Neural cell (in vitro differentiated cells): ENCODE data around the gene WNT3A. TPM values are rescaled to one million over a fixed set of nuclear protein-coding genes. Genes with fewer than 3 reads are reported as not detected.

ENCODE experiments used
- H2AFZ ChIP-seq: fragments of 200-600, 300-800 bp; sonication (generic), shearing (Covaris generic); 2 replicates; pipeline ENCODE4 v1.6.0; 2014; ENCODE audit warnings: low read depth, mild to moderate bottlenecking, antibody characterized with exemption, low read length, moderate library complexity
- H3F3A ChIP-seq: fragments of 200-600 bp; shearing (Covaris generic); 2 replicates; pipeline ENCODE4 v1.6.1; 2016; ENCODE audit warnings: mild to moderate bottlenecking, moderate library complexity, mixed read lengths, antibody characterized with exemption, low read length; ENCODE audit not compliant: insufficient read depth, poor library complexity, severe bottlenecking
- H3K27ac ChIP-seq: fragments of 200-600, 300-800 bp; sonication (generic), shearing (Covaris generic); 2 replicates; pipeline ENCODE4 v1.5.1; 2014; ENCODE audit warnings: mild to moderate bottlenecking, low read length, moderate library complexity
- H3K27me3 ChIP-seq: fragments of 300-800, 200-600 bp; sonication (generic), shearing (Covaris generic); 2 replicates; pipeline ENCODE4 v1.6.0; 2014; ENCODE audit warnings: mild to moderate bottlenecking, low read depth, low read length, moderate library complexity; ENCODE audit not compliant: insufficient read depth
- H3K36me3 ChIP-seq: fragments of 300-800, 200-600 bp; sonication (generic), shearing (Covaris generic); 2 replicates; pipeline ENCODE4 v1.5.1; 2014; ENCODE audit warnings: mild to moderate bottlenecking, antibody characterized with exemption, low read length, moderate library complexity; ENCODE audit not compliant: insufficient read depth
- H3K4me2 ChIP-seq: fragments of 300-800, 200-600 bp; sonication (generic), shearing (Covaris generic); 2 replicates; pipeline ENCODE4 v1.6.0; 2014; ENCODE audit warnings: mild to moderate bottlenecking, low read length
- H3K4me3 ChIP-seq: fragments of 300-800, 200-600 bp; sonication (generic), shearing (Covaris generic); 2 replicates; pipeline ENCODE4 v1.5.1; 2014; ENCODE audit warnings: mild to moderate bottlenecking, low read length, moderate library complexity
- H3K79me2 ChIP-seq: fragments of 200-600 bp; shearing (Covaris generic); replicated peaks from 2 replicates; pipeline ENCODE4 v1.6.0; 2014; ENCODE audit warnings: mild to moderate bottlenecking, low read length, moderate library complexity; ENCODE audit not compliant: insufficient read depth
- H3K9ac ChIP-seq: fragments of 300-800, 200-600 bp; sonication (generic), shearing (Covaris generic); 2 replicates; pipeline ENCODE4 v1.6.1; 2016; ENCODE audit warnings: mild to moderate bottlenecking, low read length, mixed read lengths
- H3K9me2 ChIP-seq: fragments of 200-600 bp; shearing (Covaris generic); 2 replicates; pipeline ENCODE4 v1.6.1; 2016; ENCODE audit warnings: mild to moderate bottlenecking, low read length, mixed read lengths; ENCODE audit not compliant: insufficient read depth
- H3K9me3 ChIP-seq: fragments of 200-600, 300-800 bp; sonication (generic), shearing (Covaris generic); 2 replicates; pipeline ENCODE4 v1.6.1; 2016; ENCODE audit warnings: mild to moderate bottlenecking, mixed run types, low read length, moderate library complexity, mixed read lengths
- H4K20me1 ChIP-seq: fragments of 200-600 bp; shearing (Covaris generic); 2 replicates; pipeline ENCODE4 v1.6.1; 2016; ENCODE audit warnings: mild to moderate bottlenecking, mixed run types; ENCODE audit not compliant: insufficient read depth
- CTCF ChIP-seq: fragments of 450-650 bp; IDR thresholded peaks from 2 replicates; pipeline ENCODE4 v1.5.1; 2014; ENCODE audit warnings: antibody characterized with exemption, mild to moderate bottlenecking, moderate library complexity; ENCODE audit not compliant: poor library complexity, severe bottlenecking
- EP300 ChIP-seq: fragments of 450-650 bp; conservative IDR thresholded peaks from 2 replicates; pipeline ENCODE4 v1.6.1; 2014; ENCODE audit warnings: antibody characterized with exemption, mild to moderate bottlenecking, moderate library complexity; ENCODE audit not compliant: poor library complexity, severe bottlenecking
- EZH2 ChIP-seq: fragments of 200-600, 300-800 bp; shearing (Covaris generic), sonication (generic); IDR thresholded peaks from 2 replicates; pipeline ENCODE4 v1.6.1; 2014; ENCODE audit warnings: antibody characterized with exemption, low read length, borderline replicate concordance, mild to moderate bottlenecking; ENCODE audit not compliant: insufficient read depth, poor library complexity, severe bottlenecking
- MXI1 ChIP-seq: fragments of 450-650 bp; conservative IDR thresholded peaks from 2 replicates; pipeline ENCODE4 v1.6.1; 2014; ENCODE audit warnings: antibody characterized with exemption, mild to moderate bottlenecking; ENCODE audit not compliant: poor library complexity, severe bottlenecking
- POLR2AphosphoS5 ChIP-seq: IDR thresholded peaks from 2 replicates; pipeline ENCODE4 v1.6.1; 2012
- RAD21 ChIP-seq: fragments of 450-650 bp; conservative IDR thresholded peaks from 2 replicates; pipeline ENCODE4 v1.6.1; 2014; ENCODE audit warnings: antibody characterized with exemption, mild to moderate bottlenecking, moderate library complexity
- REST ChIP-seq: IDR thresholded peaks from 2 replicates; pipeline ENCODE4 v1.6.1; 2012; ENCODE audit warnings: borderline replicate concordance
- SMC3 ChIP-seq: fragments of 450-650 bp; conservative IDR thresholded peaks from 2 replicates; pipeline ENCODE4 v1.6.1; 2014; ENCODE audit warnings: antibody characterized with exemption, mild to moderate bottlenecking, moderate library complexity; ENCODE audit not compliant: poor library complexity
- TAF1 ChIP-seq: IDR thresholded peaks from 2 replicates; pipeline ENCODE4 v1.6.1; 2012; ENCODE audit warnings: low read depth
- polyA plus RNA-seq: library from polyadenylated mRNA; depleted of rRNA; stranded (reverse); fragments of >200 nt; gene quantifications from 2 replicates; pipeline ENCODE4 v1.2.3, GENCODE V29; 2014

Gene WNT3A
- polyA plus RNA-seq, 1 donor from 2014 or later, result 0.14 TPM

DNA sequence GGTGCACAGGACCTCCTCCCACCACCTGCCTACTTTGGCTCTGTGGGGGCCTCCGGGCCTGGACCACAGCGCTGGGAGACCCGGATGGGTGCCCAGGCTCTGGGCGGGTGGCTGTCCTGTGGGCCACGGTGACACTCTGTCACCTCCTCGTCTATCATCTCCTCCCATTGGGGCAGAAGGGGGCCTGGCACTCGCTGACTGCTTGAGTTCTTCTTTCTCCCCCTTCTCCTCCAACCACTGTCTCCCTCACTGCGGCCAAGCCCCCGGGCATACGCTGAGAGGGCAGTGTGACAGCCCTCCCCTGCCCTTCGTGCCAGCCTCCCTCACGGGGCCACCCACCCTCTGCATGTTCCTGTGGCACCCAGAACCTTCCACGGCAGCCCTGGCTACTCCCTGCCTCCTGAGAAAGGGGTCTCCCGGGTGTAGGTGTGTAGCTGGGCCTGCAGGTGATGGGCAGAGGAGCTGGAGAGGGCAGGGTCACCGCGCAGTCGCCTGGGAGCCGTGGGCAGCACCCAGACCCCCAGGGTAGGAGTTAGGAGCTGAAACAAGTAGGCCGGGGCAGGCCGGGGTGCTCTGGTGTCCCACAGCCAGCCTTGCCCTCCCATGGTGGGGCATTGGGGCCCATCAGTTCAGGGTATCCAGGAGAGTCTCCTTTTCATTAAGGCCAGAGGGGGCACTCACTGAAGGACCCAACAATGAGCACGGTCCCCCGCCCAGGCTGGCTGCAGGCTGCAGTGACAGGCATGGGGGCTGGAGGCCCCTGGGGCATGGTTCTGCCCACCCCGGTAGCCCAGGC is 66.5 kb downstream of the WNT3A start:
- no peaks in the 10 kb centered on the region for H3K36me3 ChIP-seq
- TF ChIP-seq POLR2AphosphoS5, result no peak
- TF ChIP-seq MXI1, result no peak
- no peak for TF ChIP-seq EP300
- TF ChIP-seq RAD21, result no peak
- no peak for TF ChIP-seq REST
- TF ChIP-seq CTCF, result no peak
- TF ChIP-seq TAF1, result no peak
- TF ChIP-seq EZH2, result no peak
- TF ChIP-seq SMC3, result no peak
- H2AFZ ChIP-seq, result no peak overlapping the region
- H3K4me2 ChIP-seq, result no peak overlapping the region
- H3K9ac ChIP-seq, result no peak overlapping the region
- no peaks in the 10 kb centered on the region for H3K9me3 ChIP-seq
- no peak overlapping the region for H3K27ac ChIP-seq
- H3F3A ChIP-seq, result no peaks in the 10 kb centered on the region
- peaks cover 34% of the 10 kb centered on the region for H3K27me3 ChIP-seq
- H3K79me2 ChIP-seq, result no peaks in the 10 kb centered on the region
- H4K20me1 ChIP-seq, result no peaks in the 10 kb centered on the region
- no peak overlapping the region for H3K4me3 ChIP-seq
- no peaks in the 10 kb centered on the region for H3K9me2 ChIP-seq

DNA sequence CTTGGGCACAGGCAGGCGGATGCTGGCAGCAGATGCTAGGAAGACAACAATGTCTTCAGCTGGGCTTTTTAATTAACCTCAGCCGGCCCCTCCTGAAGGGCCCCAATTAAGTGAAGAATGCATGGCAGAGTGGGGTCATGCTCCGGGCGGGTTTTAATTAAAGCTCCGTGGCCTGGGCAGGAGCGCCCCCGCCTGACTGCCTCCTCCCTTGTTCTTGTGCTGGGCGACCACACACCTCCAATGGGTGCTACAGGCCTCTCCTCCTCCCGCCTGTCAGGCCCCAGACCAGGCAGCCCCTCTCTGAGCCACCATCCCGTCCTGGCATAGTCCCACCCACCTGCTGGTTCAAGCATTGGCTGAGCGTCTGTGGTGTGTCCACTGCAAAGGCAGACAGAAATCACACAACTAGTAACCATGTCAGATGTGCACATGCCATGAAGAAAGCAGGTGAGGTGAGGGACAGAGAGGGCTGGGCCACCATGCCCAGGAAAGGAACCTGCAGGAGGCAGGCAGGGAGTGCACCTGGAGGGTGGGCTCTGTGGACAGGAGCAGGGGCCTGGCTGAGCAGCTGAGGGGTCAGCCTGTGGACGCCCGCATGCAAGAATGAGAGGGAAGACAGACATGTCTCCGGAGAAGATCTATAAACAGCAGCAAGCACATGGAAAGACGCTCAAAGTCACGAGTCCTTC is 67.2 kb downstream of the WNT3A start:
- Histone ChIP-seq H3K36me3 (no peaks in the 10 kb centered on the region), H3K4me3 (no peak overlapping the region), H2AFZ (no peak overlapping the region), H3K27me3 (peaks cover 28% of the 10 kb centered on the region), H4K20me1 (no peaks in the 10 kb centered on the region), H3K9me2 (no peaks in the 10 kb centered on the region), H3K9me3 (no peaks in the 10 kb centered on the region), H3K4me2 (no peak overlapping the region), H3F3A (no peaks in the 10 kb centered on the region), H3K79me2 (no peaks in the 10 kb centered on the region), H3K9ac (no peak overlapping the region), H3K27ac (no peak overlapping the region)
- TF ChIP-seq MXI1 (no peak), POLR2AphosphoS5 (no peak), SMC3 (no peak), REST (no peak), EZH2 (no peak), EP300 (no peak), CTCF (no peak), RAD21 (no peak), TAF1 (no peak)
